Fibroblast of lung (primary cell): ENCODE results near the gene CRTAP.

ENCODE experiments used
- EZH2 ChIP-seq: IDR thresholded peaks from 2 replicates; pipeline ENCODE4 v1.5.1; 2012; ENCODE audit warnings: low read length, control low read depth, mild to moderate bottlenecking; ENCODE audit errors: missing control alignments
- TF ChIP-seq, protein P1 (sequence below), 2 donors: IDR thresholded peaks in 1 of 2; conservative IDR thresholded peaks in 1 of 2; 1 replicate in 1 of 2; 2 replicates in 1 of 2; pipeline ENCODE4 v1.5.1; 2011 to 2012; ENCODE audit warnings: low read length in 2 of 2, control low read depth in 1 of 2, inconsistent platforms in 1 of 2, low read depth in 1 of 2, mild to moderate bottlenecking in 1 of 2

DNA sequence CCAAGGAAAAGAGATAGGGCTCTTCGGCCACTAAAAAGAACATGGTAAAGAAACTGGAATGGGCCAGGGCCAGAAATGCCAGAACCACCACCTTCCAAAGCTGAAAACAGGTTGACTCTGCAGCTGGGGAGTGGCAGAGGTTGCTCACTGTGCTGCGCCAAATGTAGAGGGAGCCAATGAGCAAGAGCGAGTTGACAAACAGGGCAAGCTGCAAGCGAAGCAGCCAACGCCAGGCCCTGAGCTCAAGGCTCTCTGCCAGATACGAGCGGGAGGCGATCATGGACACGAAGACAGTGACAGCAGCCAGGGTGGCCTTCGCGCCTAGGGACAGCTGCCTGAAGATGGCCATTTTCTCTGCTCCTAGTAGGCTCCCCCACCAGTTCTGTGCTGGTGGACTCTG lies 20.0 kb upstream of the CRTAP start:
- TF ChIP-seq EZH2: no peak
- TF ChIP-seq, protein P1, sequence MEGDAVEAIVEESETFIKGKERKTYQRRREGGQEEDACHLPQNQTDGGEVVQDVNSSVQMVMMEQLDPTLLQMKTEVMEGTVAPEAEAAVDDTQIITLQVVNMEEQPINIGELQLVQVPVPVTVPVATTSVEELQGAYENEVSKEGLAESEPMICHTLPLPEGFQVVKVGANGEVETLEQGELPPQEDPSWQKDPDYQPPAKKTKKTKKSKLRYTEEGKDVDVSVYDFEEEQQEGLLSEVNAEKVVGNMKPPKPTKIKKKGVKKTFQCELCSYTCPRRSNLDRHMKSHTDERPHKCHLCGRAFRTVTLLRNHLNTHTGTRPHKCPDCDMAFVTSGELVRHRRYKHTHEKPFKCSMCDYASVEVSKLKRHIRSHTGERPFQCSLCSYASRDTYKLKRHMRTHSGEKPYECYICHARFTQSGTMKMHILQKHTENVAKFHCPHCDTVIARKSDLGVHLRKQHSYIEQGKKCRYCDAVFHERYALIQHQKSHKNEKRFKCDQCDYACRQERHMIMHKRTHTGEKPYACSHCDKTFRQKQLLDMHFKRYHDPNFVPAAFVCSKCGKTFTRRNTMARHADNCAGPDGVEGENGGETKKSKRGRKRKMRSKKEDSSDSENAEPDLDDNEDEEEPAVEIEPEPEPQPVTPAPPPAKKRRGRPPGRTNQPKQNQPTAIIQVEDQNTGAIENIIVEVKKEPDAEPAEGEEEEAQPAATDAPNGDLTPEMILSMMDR (conservative IDR thresholded peaks at IDR 0.05 in 1 of 2, IDR thresholded peaks at IDR 0.05 in 1 of 2; ENCODE audit: low read depth in 1 of 2, low read length in 2 of 2): no peak
